WERI-Rb-1 (cell line): Measurements from ENCODE around the gene MIS12.

Experiments used
- DNase-seq: peaks from one replicate; pipeline ENCODE4 v3.0.0-alpha.2; 2020
- H3K27ac ChIP-seq: fragments of 250-450 bp; sonication (Bioruptor Pico); 2 replicates; pipeline ENCODE4 v1.5.1; 2020; ENCODE audit warnings: mild to moderate bottlenecking, moderate library complexity
- H3K27me3 ChIP-seq: fragments of 250-450 bp; sonication (Bioruptor Pico); 2 replicates; pipeline ENCODE4 v1.5.1; 2021; ENCODE audit warnings: mild to moderate bottlenecking, low read depth, moderate library complexity; ENCODE audit not compliant: insufficient read depth, severe bottlenecking
- H3K36me3 ChIP-seq: fragments of 250-450 bp; sonication (Bioruptor Pico); 2 replicates; pipeline ENCODE4 v1.5.1; 2020; ENCODE audit warnings: mild to moderate bottlenecking, moderate library complexity
- H3K4me3 ChIP-seq: 2 replicates; pipeline ENCODE4 v1.5.1; 2011; ENCODE audit warnings: low read depth, mild to moderate bottlenecking, control low read depth, low read length
- H3K9me3 ChIP-seq: fragments of 250-450 bp; sonication (Bioruptor Pico); 2 replicates; pipeline ENCODE4 v1.5.1; 2021; ENCODE audit warnings: mild to moderate bottlenecking, moderate library complexity; ENCODE audit not compliant: severe bottlenecking
- CTCF ChIP-seq: IDR thresholded peaks from 2 replicates; pipeline ENCODE4 v1.5.1; 2011; ENCODE audit warnings: low read depth, mild to moderate bottlenecking, control low read depth, inconsistent platforms, low read length

Gene MIS12

GRCh38 chr17:5539286-5539685 lies 52.9 kb downstream of the MIS12 start:
- Histone ChIP-seq H3K9me3 (no peaks in the 10 kb centered on the region), H3K36me3 (no peaks in the 10 kb centered on the region), H3K4me3 (no peak overlapping the region), H3K27ac (no peak overlapping the region), H3K27me3 (no peaks in the 10 kb centered on the region)
- no peak for TF ChIP-seq CTCF
- no peak for DNase-seq

GRCh38 chr17:5540321-5540720 lies 54.0 kb downstream of the MIS12 start:
- Histone ChIP-seq H3K27ac (no peak overlapping the region), H3K36me3 (no peaks in the 10 kb centered on the region)

More at GRCh38 chr17:5540321-5540720, 54.0 kb downstream of the MIS12 start:
- DNase-seq: no peak
- TF ChIP-seq CTCF: no peak
- Histone ChIP-seq H3K9me3 (no peaks in the 10 kb centered on the region), H3K27me3 (no peaks in the 10 kb centered on the region), H3K4me3 (no peak overlapping the region)
